H1 (cell line): ENCODE data around the gene TDRD9. TPM values are rescaled to one million over a fixed set of nuclear protein-coding genes. Genes with fewer than 3 reads are reported as not detected.

Source experiments
- CREB1 ChIP-seq: IDR thresholded peaks from 2 replicates; pipeline ENCODE4 v1.6.1; 2012; ENCODE audit warnings: inconsistent platforms
- EZH2 ChIP-seq: fragments of 200-600 bp; sonication (generic); IDR thresholded peaks from 2 replicates; pipeline ENCODE4 v1.7.1; 2012; ENCODE audit warnings: low read depth, mild to moderate bottlenecking, moderate library complexity, low read length, inconsistent platforms; ENCODE audit not compliant: severe bottlenecking
- HDAC2 ChIP-seq, 2 experiments: fragments of 300-600 bp in 1 of 2; sonication (generic) in 1 of 2; IDR thresholded peaks; 2 replicates each; pipeline ENCODE4 v1.6.1; 2011 to 2012; ENCODE audit warnings: low read depth in 2 of 2, low read length in 2 of 2, mild to moderate bottlenecking in 2 of 2, moderate library complexity in 2 of 2, borderline replicate concordance in 1 of 2, inconsistent platforms in 1 of 2
- JUND ChIP-seq: IDR thresholded peaks from 2 replicates; pipeline ENCODE4 v1.6.1; 2011; ENCODE audit warnings: mild to moderate bottlenecking, improper control_type of control experiment, low read length
- MAX ChIP-seq: IDR thresholded peaks from 2 replicates; pipeline ENCODE4 v1.6.1; 2012; ENCODE audit warnings: inconsistent platforms
- NRF1 ChIP-seq: IDR thresholded peaks from 2 replicates; pipeline ENCODE4 v1.6.1; 2011; ENCODE audit warnings: mild to moderate bottlenecking, low read depth, low read length, improper control_type of control experiment
- SIN3A ChIP-seq, 2 experiments: IDR thresholded peaks in 1 of 2; conservative IDR thresholded peaks in 1 of 2; 2 replicates each; pipeline ENCODE4 v1.6.1; 2011 to 2012; ENCODE audit warnings: low read length in 2 of 2, improper control_type of control experiment in 1 of 2, low read depth in 1 of 2, mild to moderate bottlenecking in 1 of 2
- SUZ12 ChIP-seq: fragments of 200-600 bp; sonication (generic); IDR thresholded peaks from 2 replicates; pipeline ENCODE4 v1.6.1; 2012; ENCODE audit warnings: mild to moderate bottlenecking, inconsistent platforms, low read length, moderate library complexity, mixed read lengths
- TAF1 ChIP-seq: IDR thresholded peaks from 2 replicates; pipeline ENCODE4 v1.6.1; 2011; ENCODE audit warnings: mild to moderate bottlenecking, low read depth, low read length
- polyA plus RNA-seq, 7 experiments: library from polyadenylated mRNA; depleted of rRNA in 3 of 7; stranded (reverse) in 5 of 7; unstranded in 2 of 7; fragments of >200 nt in 5 of 7; fragments of 200-250 nt in 2 of 7; gene quantifications; 1 replicate in 5 of 7; 2 replicates in 1 of 7; 4 replicates in 1 of 7; pipeline versions ENCODE4 v1.2.1 to v1.2.3, GENCODE V29; 2011 to 2013; ENCODE audit warnings: missing spikeins in 2 of 7, mixed read lengths in 2 of 7
- total RNA-seq: library from RNA; stranded (reverse); fragmentation: NEBNext Ultra II Directional; extraction: Animal tissue kit (Norgen Biotek cat#: 25700); gene quantifications from 2 replicates; pipeline ENCODE4 v1.2.1, GENCODE V29; 2021

Gene TDRD9
- total and polyA plus RNA-seq, 2 of the 8 experiments (the other 6 are each of a cell fraction or from before 2014, with no cell fraction given), result not detected

GRCh38 chr14:103880348-103881267 lies 47.6 kb upstream of the TDRD9 start (continued):
- TF ChIP-seq HDAC2 (IDR thresholded peaks at IDR 0.05; ENCODE audit: borderline replicate concordance in 1 of 2, low read depth in 2 of 2, low read length in 2 of 2), result no peak
- no peak for TF ChIP-seq TAF1
- no peak for TF ChIP-seq CREB1
- no peak for TF ChIP-seq MAX
- TF ChIP-seq JUND, result no peak
- TF ChIP-seq NRF1, result no peak
- TF ChIP-seq SIN3A (conservative IDR thresholded peaks at IDR 0.05 in 1 of 2, IDR thresholded peaks at IDR 0.05 in 1 of 2; ENCODE audit: low read depth in 1 of 2, low read length in 2 of 2), result no peak
- no peak for TF ChIP-seq EZH2
- TF ChIP-seq SUZ12, result no peak
